CD4-positive, alpha-beta T cell treated with Interleukin-15 for 4 hours (primary cell): ENCODE measurements around the gene TCERG1.

Source experiments
- DNase-seq: peaks from one replicate; pipeline ENCODE4 v3.0.0-alpha.2; 2020; ENCODE audit warnings: low spot score

Gene TCERG1

GRCh38 chr5:146457431-146457830 lies 10.3 kb downstream of the TCERG1 start:
- DNase-seq = no peak

DNA sequence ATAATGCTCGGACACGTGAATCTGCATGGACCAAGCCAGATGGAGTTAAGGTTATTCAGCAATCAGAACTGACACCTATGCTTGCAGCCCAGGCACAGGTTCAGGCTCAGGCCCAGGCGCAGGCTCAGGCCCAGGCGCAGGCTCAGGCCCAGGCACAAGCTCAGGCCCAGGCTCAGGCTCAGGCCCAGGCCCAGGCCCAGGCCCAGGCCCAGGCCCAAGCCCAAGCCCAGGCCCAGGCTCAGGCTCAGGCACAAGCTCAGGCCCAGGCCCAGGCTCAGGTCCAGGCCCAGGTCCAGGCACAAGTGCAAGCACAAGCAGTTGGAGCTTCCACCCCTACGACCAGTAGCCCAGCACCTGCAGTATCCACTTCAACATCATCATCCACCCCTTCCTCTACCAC lies 11.8 kb downstream of the TCERG1 start:
- DNase-seq = no peak

DNA sequence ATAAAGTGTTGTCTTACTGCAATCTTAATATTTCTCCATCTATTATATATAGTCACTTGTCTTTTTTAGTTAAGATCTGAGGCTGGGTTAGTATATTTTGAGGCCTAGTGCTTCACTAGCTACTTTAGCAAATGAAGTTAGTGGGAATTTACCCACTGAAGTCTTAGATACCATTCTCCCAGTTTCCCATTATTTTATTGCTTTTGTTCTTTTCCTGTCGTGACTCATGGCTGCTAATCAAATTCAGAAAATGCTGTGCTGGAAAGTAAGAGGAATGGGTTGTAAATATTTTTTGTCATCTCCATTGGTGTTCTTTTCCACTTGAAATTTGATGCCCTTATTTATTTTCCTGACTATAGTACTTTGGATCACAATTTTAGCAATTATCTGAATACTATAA lies 14.2 kb downstream of the TCERG1 start:
- no peak for DNase-seq

GRCh38 chr5:146463446-146463845 lies 16.3 kb downstream of the TCERG1 start:
- no peak for DNase-seq

- no peak for DNase-seq
These were observed 19.6 kb downstream of the TCERG1 start for GRCh38 chr5:146466521-146467349.

- DNase-seq = no peak
These were observed 20.6 kb downstream of the TCERG1 start for GRCh38 chr5:146467760-146468159.

- no peak for DNase-seq
These were observed 26.9 kb downstream of the TCERG1 start for GRCh38 chr5:146474065-146474464.

GRCh38 chr5:146475190-146475780 lies 28.2 kb downstream of the TCERG1 start:
- no peak for DNase-seq

DNA sequence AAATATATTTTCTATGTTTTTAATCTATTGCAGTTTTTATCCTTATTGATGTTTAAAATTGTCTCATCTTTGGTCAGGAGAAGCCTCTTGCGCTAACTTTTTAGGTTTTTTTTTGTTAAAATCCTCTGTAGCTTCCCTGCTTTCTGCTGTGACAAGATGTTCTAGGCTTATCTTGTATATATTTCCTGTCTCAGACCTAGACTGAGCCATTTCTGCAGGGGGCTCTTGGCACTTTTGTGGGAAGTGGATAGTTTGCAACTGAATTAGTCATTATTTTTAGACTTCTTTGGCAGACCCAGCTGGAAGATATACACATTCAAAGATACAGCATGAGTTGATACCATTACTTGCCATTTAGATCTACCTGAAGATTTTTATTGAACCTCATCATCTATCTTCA lies 28.8 kb downstream of the TCERG1 start:
- no peak for DNase-seq

DNA sequence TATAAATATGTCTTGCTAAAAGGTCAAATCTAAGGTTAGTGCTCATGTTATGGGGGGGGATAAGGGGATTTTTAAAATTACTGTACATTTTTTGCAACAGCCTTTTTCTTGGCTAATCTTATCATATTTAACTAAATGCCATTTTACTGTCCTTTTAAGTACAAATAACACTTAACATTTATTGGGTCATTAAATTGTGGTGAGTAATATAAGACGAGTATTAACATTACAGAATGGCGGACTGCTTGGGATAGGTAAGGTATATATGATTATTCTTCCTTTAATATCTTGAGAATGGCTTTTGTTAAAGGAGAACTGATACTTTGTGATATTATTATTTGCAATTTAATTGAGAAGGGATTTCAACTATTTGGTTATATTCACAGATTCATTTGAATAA lies 35.6 kb downstream of the TCERG1 start:
- DNase-seq = no peak

GRCh38 chr5:146484714-146485391 lies 37.7 kb downstream of the TCERG1 start:
- no peak for DNase-seq

DNA sequence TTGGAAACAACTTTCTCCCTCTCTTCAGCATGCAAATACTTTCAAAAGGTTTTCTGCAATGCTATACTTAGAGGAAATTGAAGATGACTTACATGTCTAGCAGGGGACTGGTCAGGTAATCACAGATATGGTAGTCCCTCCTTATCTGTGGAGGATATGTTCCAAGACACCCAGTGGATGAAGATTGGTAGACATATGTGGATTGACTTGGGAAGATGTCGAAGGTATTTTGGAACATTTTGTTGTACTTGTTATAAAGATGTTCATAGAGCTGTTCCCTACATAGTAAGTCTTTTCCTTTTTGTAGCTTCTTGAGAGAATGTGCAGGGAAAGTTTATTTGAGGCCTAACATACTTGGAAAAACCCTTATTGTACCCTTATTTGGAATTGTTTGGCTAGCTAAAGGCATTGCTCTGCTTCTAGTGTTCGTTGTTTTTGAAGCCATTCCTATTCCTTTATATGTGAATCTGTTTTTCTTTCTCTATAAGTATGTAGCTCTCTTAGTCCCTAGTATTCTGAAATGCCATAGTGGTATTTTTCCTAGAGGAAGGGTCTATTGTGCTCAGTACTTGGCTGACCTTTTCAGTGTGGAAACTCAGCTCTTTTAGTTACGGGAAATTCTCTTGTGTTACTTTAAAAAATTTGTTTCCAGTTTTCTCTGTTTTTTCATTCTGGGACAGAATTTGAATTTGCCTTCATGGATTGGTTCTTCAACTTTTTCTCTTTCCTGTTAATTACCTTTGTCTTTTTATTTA lies 43.1 kb downstream of the TCERG1 start:
- DNase-seq = no peak

DNA sequence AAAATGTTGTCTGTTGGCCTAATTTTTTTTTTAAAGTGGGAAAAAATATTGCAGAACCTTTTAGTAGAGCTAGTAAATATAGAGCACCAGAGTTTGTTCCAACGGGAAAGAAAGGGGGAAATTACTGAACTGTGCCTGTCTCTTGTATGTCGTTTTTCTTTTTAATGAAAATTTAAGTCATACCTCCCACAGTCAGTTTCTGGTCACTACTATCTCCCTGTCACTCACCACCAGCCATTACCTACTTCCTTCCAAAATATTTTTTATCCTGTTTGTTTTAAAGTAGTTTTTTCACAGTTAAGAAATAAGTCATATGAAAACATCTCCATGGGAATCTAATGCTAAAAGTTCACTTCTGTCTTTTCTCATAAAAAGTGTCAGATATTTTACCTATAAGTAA lies 47.5 kb downstream of the TCERG1 start:
- no peak for DNase-seq

DNA sequence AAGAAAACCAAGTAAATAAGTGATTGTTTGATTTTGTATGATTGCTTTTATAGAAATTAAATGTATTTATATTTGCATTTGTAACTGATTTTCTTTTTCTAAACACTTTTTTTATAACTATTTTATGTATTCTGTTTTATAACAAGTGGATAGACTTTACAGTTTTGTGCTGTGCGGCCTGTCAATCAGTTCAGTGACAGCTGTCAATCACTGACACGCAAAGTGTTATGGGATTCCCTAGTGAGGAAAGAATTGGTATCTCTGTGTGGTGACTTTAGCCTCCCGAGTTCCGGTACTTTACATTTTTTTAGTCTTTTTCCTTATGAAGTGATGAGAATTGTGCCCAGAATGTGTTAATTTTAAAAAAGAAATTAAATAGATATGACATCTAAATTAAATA lies 52.5 kb downstream of the TCERG1 start:
- no peak for DNase-seq

- no peak for DNase-seq
These were observed 60.3 kb downstream of the TCERG1 start for GRCh38 chr5:146507428-146507827.

DNA sequence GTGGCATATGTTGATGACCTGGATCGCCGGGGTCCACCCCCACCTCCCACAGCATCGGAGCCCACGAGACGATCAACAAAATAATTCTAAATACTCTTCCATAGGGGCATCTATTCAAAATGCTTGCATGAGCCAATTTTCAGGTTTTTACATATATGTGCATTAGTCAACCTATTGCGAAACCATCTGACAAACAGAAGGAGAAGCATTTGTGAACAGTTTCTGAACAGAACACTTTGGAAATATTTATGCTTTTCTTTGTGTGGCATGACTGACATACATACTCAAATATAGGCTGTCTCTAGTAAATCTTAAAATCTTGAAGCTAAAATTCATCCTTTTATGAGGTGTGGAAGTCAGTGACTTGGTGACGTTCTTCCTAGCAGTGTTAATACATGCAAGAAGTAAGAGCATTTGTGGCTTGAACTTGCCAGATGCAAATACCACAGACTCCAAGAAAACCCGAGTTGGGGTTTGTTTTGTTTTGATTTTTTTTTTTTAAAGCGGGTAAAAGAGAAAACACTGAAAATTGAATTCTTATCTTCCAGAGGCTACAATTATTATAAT lies 63.5 kb downstream of the TCERG1 start:
- DNase-seq = no peak

DNA sequence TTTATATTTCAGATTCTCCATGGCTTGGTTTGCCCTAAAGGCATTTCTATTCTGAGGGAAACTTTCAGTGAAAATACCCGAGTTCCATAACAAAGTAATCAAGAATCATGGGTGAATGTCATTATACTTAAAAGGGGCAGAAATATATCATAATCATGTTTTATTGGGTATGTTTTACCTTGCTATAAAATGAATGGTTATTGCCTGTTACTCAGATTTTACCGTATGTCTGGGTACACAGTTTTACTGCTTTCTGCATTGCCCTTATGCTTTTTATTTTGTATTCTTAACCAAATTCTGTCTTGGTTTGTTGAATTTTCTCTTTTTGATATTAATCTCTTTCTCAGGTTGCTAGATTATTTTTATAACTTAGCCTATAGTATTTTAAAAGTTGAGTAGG lies 66.3 kb downstream of the TCERG1 start:
- no peak for DNase-seq

DNA sequence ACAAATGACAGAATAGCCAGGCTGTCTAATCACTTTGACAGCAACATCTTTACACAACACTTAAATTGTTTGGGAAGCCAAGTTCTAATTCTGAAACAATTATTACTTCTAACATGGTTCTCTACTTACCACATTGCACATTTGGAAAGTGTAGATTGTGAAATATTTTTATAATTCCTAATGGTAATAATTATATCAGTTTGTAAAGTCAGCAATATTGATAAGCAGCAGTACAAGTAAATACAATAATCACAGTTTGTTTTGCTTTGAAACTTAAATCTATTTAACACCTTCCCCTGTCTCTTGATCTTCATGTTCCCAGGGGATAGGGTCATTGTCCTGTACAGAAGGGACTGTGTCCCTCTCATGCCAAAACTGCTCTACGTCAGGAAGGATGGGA lies 67.4 kb downstream of the TCERG1 start:
- DNase-seq = no peak

DNA sequence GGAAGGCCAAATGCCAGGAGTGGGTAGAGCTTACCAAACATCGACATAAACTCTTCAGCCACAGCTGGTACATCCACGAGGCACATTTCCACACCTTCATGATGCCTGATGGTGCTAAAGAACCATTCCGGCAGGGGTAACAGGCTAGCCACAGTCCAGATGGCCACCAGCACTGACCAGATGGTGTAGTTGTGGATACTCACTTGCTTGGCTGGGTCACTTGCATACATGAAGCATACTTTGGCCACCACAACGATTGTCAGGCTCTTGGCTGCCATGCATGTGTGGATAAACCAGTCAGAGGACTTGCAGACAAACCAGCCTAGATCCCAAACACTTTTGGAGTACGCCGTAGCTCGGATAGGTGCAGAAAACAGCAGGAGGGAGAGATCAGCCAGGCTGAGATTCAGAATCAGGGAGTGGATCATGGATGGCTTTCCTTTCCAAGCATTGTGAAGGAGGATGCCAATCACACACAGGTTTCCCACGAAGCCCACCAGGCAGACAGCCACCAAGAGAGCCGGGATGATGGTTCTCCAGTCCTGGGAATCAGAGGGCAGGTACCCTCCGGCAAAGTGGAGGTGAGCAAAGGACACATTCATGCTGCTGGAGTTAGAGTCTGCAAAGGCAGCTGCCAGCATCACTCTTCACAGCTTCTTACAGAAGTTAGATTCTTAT lies 68.5 kb downstream of the TCERG1 start:
- no peak for DNase-seq

GRCh38 chr5:146516151-146516475 lies 69.0 kb downstream of the TCERG1 start, which contains the start of gene GPR151:
GPR151 (minus strand) TSS chr5:146516190; CDS start chr5:146516113, 77 bp downstream.
- no peak for DNase-seq

DNA sequence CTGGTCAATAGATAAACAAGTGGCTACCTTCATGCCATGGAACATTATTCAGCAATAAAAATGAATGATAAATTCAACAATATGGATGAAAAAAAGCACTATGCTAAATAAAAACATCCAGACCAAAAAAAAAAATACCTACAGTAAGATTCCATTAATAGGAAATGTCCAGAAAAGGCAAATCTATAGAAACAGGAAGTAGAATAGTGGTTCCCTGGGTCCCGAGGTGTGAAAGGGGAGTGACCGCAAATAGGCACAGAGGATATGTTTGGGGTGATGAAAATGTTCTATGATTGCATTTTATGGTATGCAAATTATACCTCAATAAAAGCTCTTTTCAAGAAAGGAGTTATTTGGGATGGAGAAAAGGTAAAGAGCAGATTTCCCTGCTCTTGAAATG lies 72.4 kb downstream of the TCERG1 start:
- no peak for DNase-seq

- no peak for DNase-seq
These were observed 73.6 kb downstream of the TCERG1 start for GRCh38 chr5:146520731-146521130.
